GM13976 (cell line): Measurements from ENCODE around the gene TSHZ2.

Experiments
- DNase-seq: peaks from one replicate; pipeline ENCODE4 v3.0.0; 2012; ENCODE audit warnings: low spot score
- CTCF ChIP-seq: IDR thresholded peaks from 2 replicates; pipeline ENCODE4 v1.5.1; 2012; ENCODE audit warnings: borderline replicate concordance, mild to moderate bottlenecking; ENCODE audit not compliant: insufficient read depth; ENCODE audit errors: extremely low read depth, missing control alignments, control extremely low read depth
- in situ Hi-C: fragments of 300-500 bp; cut with MboI; formaldehyde crosslinking; loops from one replicate; pipeline ENCODE4 v1.12.0; 2022; ENCODE audit warnings: low sequenced_read_pairs, mixed read lengths, inconsistent platforms; ENCODE audit not compliant: unreplicated experiment

Gene TSHZ2

GRCh38 chr20:53013183-53013582 is 41.0 kb downstream of the TSHZ2 start:
- no peak for TF ChIP-seq CTCF
- DNase-seq = no peak
- in situ Hi-C loops = no loop called here

- in situ Hi-C loops = no loop called here
Measured at GRCh38 chr20:53013847-53014246, 41.7 kb downstream of the TSHZ2 start.

GRCh38 chr20:53016071-53016470 is 43.9 kb downstream of the TSHZ2 start:
- in situ Hi-C loops = no loop called here
- no peak for TF ChIP-seq CTCF
- DNase-seq = no peak

More at GRCh38 chr20:53013847-53014246, 41.7 kb downstream of the TSHZ2 start:
- TF ChIP-seq CTCF = no peak
- DNase-seq = no peak

- no peak for TF ChIP-seq CTCF
- in situ Hi-C loops = no loop called here
- no peak for DNase-seq
Measured at GRCh38 chr20:53016534-53017042, 44.4 kb downstream of the TSHZ2 start.

GRCh38 chr20:53017206-53017605 is 45.0 kb downstream of the TSHZ2 start:
- in situ Hi-C loops = no loop called here
- TF ChIP-seq CTCF = no peak
- DNase-seq = no peak

- in situ Hi-C loops = no loop called here
- no peak for TF ChIP-seq CTCF
- no peak for DNase-seq
Measured at GRCh38 chr20:53019464-53019863, 47.3 kb downstream of the TSHZ2 start.

- no peak for TF ChIP-seq CTCF
- DNase-seq = no peak
- in situ Hi-C loops = no loop called here
Measured at GRCh38 chr20:53020376-53020775, 48.2 kb downstream of the TSHZ2 start.
